Measurements from ENCODE around the gene AXIN1.

DNA sequence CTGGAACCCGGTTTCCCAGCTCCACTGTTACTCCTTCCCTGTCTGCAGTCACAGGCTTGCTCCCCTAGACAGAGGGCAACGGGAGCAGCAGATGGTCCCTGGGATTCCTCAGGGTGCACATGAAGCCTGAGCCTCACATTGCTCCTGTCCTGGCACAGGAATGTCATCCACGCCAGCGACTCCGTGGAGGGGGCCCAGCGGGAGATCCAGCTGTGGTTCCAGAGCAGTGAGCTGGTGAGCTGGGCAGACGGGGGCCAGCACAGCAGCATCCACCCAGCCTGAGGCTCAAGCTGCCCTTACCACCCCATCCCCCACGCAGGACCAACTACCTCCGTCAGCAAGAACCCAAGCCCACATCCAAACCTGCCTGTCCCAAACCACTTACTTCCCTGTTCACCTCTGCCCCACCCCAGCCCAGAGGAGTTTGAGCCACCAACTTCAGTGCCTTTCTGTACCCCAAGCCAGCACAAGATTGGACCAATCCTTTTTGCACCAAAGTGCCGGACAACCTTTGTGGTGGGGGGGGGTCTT lies 47.6 kb upstream of the AXIN1 start:
- TF ChIP-seq EZH2 (IDR thresholded peaks at IDR 0.05; ENCODE audit: low read length, unreplicated experiment): no peak
- TF ChIP-seq, protein P1, sequence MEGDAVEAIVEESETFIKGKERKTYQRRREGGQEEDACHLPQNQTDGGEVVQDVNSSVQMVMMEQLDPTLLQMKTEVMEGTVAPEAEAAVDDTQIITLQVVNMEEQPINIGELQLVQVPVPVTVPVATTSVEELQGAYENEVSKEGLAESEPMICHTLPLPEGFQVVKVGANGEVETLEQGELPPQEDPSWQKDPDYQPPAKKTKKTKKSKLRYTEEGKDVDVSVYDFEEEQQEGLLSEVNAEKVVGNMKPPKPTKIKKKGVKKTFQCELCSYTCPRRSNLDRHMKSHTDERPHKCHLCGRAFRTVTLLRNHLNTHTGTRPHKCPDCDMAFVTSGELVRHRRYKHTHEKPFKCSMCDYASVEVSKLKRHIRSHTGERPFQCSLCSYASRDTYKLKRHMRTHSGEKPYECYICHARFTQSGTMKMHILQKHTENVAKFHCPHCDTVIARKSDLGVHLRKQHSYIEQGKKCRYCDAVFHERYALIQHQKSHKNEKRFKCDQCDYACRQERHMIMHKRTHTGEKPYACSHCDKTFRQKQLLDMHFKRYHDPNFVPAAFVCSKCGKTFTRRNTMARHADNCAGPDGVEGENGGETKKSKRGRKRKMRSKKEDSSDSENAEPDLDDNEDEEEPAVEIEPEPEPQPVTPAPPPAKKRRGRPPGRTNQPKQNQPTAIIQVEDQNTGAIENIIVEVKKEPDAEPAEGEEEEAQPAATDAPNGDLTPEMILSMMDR (conservative IDR thresholded peaks at IDR 0.05; ENCODE audit: low read depth, low read length): no peak

Data from PC-3 (cell line).